Measurements from ENCODE around the gene TMEM150A. TPM values are rescaled to one million over a fixed set of nuclear protein-coding genes. Genes with fewer than 3 reads are reported as not detected.

The TMEM150A gene
- total and polyA plus RNA-seq, 2 of the 13 experiments (the other 11 are each of a cell fraction or from before 2014, with no cell fraction given): 30.1 to 70.4 TPM

- TF ChIP-seq HOMEZ (CRISPR knock-in tag; IDR thresholded peaks at IDR 0.05; ENCODE audit: low read depth): no peak
- TF ChIP-seq SMARCC2 (IDR thresholded peaks at IDR 0.05): no peak
- no peak for TF ChIP-seq FOXK2 (IDR thresholded peaks at IDR 0.05)
- no peak for TF ChIP-seq ATF3 (CRISPR knock-in tag; IDR thresholded peaks at IDR 0.05)
- 0 out of 2 replicates have a peak, but pooled peaks have one; percentile 14 for TF ChIP-seq ZNF281 (CRISPR knock-in tag; IDR thresholded peaks at IDR 0.05; ENCODE audit: borderline replicate concordance)
- no peak for TF ChIP-seq PAX8 (CRISPR knock-in tag; IDR thresholded peaks at IDR 0.05; ENCODE audit: borderline replicate concordance)
- no peak for TF ChIP-seq CBFB (CRISPR knock-in tag; IDR thresholded peaks at IDR 0.05)
- no peak for TF ChIP-seq NCOA1 (CRISPR knock-in tag; IDR thresholded peaks at IDR 0.05)
- TF ChIP-seq NR2F6 (IDR thresholded peaks at IDR 0.05): no peak
- 0 out of 2 replicates have a peak, but pooled peaks have one; percentile 19 for TF ChIP-seq NR2F6 (CRISPR knock-in tag; IDR thresholded peaks at IDR 0.05)
- no peak for TF ChIP-seq NCOA2 (CRISPR knock-in tag; IDR thresholded peaks at IDR 0.05)
- no peak for TF ChIP-seq NFRKB (IDR thresholded peaks at IDR 0.05)
- TF ChIP-seq UBTF (CRISPR knock-in tag; IDR thresholded peaks at IDR 0.05): peak; percentile 30; the same call in 1 of the 2 replicates
- TF ChIP-seq ZNF841 (CRISPR knock-in tag; IDR thresholded peaks at IDR 0.05; ENCODE audit: borderline replicate concordance): no peak
- no peak for TF ChIP-seq TCF12 (IDR thresholded peaks at IDR 0.05)
- TF ChIP-seq TCF12 (CRISPR knock-in tag; IDR thresholded peaks at IDR 0.05): no peak
- peak; percentile 28; the same call in 1 of the 2 replicates for TF ChIP-seq GATAD2A (CRISPR knock-in tag; IDR thresholded peaks at IDR 0.05)
- no peak; the same call in 1 of the 2 replicates for TF ChIP-seq SNAPC2 (CRISPR knock-in tag; IDR thresholded peaks at IDR 0.05)
- TF ChIP-seq MNT (IDR thresholded peaks at IDR 0.05): no peak
- no peak for TF ChIP-seq GMEB2 (CRISPR knock-in tag; IDR thresholded peaks at IDR 0.05; ENCODE audit: low read depth)
- TF ChIP-seq ELF3 (CRISPR knock-in tag; IDR thresholded peaks at IDR 0.05): 0 out of 2 replicates have a peak, but pooled peaks have one; percentile 14
Measured at GRCh38 chr2:85604568-85605339, 2.3 kb upstream of the TMEM150A start (continued).
